Ureter (tissue), 1 donor: ENCODE measurements around the gene SELE. TPM values are rescaled to one million over a fixed set of nuclear protein-coding genes. Genes with fewer than 3 reads are reported as not detected.
"Not testable (repeated sequence)": the region's sequence is repeated elsewhere in the genome, so short reads cannot be mapped to it uniquely, and the experiment has no call there.

ENCODE experiments used
- DNase-seq: peaks from one replicate; pipeline ENCODE4 v3.0.0-alpha.2; 2020; ENCODE audit warnings: low spot score
- total RNA-seq: library from RNA; stranded (reverse); gene quantifications from one replicate; pipeline ENCODE4 v1.2.4, GENCODE V29; 2023
- donor health status: DM: yes; HTN: yes; CAD: no.

The SELE gene
- total RNA-seq, 1 donor from 2014 or later: 5.4 TPM

DNA sequence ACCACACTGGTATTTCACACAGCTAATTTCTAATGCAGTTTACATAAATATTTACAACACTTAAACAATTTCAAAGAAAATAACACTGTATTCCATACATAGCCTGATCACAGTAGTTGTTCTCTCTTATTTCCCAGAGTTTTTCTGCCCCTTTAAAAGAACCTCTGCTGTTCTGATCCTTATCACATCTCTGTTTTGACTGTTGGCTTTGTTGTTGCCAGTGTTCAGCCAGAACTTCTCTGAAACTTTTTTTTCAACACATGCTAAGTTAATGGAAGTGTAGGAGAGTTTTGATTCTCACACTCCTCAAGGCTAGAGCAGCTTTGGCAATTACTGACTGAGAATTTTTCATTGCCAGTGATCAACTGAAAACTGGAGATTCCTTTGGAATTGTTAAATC lies 11.1 kb downstream of the SELE start:
- DNase-seq: no peak

DNA sequence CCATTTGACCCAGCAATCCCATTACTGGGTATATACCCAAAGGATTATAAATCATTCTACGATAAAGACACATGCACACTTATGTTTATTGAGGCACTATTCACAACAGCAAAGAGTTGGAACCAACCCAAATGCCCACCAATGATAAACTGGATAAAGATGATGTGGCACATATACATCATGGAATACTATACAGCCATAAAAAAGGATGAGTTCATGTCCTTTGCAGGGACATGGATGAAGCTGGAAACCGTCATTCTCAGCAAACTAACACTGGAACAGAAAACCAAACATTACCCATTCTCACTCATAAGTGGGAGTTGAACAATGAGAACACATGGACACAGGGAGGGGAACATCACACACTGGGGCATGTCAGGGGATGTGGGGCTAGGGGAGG lies 18.8 kb downstream of the SELE start:
- DNase-seq: not testable (repeated sequence)

DNA sequence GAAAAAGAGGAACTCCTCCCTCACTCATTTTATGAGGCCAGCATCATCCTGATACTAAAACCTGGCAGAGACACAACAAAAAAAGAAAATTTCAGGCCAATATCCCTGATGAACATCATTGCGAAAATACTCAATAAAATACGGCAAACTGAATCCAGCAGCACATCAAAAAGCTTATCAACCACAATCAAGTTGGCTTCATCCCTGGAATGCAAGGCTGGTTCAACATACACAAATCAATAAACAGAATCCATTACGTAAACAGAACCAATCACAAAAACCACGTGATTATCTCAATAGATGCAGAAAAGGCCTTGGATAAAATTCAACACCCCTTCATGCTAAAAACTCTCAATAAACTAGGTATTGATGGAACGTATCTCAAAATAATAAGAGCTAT lies 20.8 kb downstream of the SELE start:
- not testable (repeated sequence) for DNase-seq

DNA sequence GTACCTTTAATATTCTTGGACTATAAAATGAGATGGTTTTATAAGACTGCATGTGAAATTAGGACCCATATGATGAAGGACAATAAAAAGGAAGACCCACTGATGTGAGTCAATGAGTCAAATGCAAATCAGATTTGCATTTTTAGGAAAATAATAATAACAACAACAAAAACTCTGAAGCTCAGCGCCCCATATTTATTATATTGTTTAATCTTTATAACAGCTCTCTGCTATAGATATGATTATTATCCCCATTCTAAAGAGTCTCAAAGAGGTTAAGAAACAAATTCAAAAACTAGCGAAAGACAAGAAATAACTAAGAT lies 21.6 kb downstream of the SELE start:
- DNase-seq: no peak

DNA sequence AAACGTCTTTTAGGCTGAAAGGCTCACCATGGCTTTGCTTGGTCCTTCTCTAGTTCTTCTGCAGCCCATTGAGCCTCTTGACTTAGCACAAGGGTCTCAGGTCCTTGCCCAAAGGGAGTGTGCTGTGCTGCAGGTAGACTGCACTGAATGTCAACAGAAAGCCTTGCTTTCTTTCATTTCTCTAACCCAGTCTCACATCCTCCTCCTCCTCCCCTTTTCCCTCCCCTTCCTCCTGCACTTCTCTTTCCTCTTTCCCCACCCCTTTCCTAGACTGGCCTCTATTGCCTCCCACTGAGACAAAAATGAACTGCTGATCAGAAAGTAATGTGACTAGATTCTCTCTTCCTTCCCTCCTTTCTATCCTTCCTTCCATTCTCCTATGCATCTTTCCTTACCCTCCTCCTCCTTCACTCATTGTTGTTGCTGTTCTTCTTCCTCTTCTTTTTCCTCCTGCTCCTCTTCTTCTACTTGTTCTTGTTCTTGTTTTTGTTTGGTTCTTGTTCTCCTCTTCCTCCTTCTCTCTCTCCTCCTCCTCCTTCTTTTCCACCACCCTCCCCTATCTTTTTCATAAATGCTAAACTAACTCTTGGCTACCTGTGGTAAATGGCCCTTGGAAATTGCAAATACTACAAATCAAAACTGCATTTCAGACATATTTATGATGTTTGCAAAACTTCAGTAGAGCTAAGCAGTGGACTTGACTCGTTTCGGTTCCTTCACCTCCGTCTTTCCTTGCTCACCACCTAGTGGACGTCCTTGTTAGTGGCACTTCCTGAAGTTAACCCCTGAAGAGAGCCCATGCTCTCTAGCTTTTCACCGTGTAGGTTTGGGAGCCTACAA lies 22.2 kb downstream of the SELE start, which contains the start of gene SELL:
Gene SELL, minus strand, starts transcription at position 152 of the 840 bp plus-strand sequence. Its CDS starts 122 bp downstream, at position 30.
- DNase-seq: peak; percentile 63

DNA sequence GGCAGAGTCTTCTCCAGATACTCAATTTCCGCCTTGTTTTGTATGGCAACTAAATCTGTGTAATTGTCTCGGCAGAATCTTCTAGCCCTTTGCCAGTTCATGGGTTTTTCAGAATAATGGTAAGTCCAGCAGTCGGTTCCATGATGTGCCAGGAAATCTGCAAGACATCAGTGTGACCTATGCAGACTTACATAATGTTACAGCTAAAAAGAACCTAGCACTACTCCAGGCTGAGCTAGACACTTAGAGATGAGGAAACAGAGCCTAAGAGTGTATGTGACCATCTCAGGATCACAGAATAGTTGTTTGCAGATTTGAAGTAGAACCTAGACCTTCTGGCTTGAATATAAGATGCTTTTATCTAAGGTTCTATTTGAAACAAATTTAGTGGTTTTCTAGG lies 25.2 kb downstream of the SELE start:
- DNase-seq: no peak

DNA sequence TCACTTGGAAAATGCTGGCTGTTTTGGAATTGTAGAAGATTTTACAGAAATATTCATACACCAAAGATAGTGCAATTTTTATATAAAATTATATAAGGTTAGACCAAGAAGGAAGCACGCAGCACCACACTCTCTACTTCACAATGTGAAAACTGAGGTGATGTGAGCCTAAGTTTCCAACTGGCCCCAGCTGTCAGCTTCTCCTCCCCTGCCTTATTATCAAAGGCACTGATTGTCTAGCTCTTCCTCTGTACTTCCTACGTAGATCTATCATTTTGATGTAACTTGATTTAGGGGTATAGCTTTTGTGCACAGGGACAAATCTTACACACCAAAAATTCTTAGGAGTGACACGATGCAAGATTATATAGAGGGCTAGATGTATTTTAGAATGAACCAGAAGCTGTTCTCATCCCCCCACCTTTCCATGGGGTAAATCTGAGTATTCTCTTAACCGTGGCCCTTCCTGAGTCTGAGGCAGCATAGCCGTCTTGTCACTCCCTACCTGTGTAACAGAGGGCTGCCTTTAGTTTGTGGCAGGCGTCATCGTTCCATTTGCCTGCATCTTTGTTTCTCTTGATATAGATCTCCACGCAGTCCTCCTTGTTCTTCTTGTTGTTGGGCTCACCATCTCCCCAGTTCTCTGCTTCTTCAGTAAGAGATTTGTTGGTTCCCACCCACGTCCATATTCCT lies 25.8 kb downstream of the SELE start:
- DNase-seq: no peak

DNA sequence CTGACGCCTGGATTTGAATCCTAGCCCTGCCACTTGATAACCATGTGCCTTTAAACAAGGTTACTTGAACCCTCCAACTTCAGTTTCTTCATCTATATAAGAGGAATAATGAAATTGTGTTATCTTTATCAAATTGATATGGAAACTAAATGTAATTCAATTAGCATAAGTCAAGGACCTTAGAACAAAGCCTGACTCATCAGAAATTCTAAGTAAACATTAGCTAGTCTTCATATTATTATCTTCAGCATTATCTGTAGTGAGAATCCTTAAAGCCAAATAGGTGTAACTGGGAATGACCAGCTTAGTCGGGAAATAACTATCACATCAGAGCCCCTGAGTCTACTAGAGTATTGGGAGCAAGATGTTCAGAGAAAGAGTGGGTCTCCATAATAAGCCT lies 29.1 kb downstream of the SELE start:
- no peak for DNase-seq

DNA sequence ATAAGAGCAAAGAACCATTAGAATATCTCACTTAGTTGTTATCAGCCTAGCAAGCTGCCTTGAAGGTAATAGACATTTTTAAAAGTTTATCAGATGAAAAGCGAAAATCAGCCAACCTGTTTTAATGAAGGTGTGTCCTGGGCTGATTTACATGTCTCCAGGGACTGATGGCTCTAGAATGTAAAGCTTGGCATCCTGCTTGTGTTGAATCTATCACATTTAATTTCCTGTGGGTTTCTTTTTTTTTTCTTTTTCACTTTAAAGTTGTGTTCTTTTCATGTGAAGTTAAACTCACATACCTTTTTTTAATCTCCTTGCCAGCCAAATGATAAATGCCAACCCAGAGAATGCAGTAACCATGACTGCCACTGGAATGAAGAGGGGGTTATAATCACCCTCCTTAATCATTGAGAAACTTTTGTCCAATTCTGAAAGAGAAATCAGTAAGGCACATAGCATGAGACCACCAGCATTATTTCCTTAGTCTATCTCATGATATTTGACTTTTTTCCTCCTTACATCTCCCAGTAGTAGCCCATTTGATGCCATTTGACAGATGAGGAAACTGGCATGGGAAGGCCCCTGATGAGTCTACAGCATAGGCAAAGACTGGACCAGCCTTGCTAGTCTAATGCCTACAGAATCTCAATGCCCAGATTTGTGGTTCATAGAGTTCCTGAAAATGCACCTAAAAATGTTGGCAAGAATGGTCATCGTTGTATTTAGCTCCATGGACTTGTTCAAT lies 32.4 kb downstream of the SELE start:
- DNase-seq: no peak

DNA sequence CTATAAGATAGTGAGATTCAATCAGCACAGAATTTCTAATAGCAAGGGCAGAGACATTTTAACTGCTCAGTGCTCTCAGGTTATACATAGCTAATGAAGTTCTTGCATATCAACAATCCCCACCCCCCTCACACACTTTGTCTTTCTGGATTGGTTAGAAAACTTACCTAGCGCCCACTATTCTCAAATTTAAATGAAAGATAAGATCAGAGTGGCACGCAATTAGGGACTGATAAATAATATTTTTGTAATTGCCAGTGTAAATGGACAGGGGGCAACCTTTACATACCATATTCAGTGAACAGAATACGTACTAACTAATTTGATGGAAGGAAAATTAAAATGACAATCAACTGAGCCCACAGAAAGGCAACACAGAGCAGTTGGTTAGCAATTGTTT lies 34.2 kb downstream of the SELE start:
- DNase-seq: no peak

DNA sequence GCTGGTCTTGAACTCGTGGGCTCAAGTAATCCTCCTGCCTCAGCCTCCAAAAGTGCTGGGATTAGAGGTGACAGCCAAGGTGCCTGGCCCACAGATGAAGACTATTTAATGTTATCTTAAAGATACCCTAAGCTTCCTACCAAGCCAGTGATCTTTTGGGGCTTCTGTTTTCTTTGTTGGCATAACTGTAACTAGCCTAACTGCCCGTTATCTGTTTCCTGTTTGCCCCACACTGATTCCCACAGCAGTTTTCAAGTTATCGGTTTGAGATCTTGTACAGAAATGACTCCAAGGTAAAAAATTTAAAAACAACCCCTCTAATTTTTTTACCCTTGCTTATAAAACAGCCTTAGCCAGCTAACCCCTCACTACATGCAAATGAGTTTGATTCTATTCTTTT lies 34.9 kb downstream of the SELE start:
- no peak for DNase-seq

DNA sequence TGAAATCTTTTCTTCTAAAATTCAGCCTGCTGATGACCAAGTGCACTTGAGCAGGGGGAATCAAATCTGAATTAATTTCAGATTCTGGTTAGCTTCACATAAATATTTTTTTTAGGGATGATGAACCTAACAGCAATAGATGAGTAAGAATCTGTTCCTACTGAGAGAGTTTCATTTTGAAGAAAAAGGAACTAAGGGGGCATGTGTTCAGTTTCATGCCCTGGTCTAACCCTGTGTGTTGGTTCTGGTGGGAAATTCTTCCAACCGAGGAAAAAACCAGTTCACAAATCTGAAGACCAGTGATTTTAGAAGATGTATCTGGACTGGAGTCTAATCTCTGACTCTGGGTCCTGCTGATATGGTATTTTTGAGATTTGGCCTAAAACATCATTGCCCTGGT lies 36.1 kb downstream of the SELE start:
- DNase-seq: no peak

DNA sequence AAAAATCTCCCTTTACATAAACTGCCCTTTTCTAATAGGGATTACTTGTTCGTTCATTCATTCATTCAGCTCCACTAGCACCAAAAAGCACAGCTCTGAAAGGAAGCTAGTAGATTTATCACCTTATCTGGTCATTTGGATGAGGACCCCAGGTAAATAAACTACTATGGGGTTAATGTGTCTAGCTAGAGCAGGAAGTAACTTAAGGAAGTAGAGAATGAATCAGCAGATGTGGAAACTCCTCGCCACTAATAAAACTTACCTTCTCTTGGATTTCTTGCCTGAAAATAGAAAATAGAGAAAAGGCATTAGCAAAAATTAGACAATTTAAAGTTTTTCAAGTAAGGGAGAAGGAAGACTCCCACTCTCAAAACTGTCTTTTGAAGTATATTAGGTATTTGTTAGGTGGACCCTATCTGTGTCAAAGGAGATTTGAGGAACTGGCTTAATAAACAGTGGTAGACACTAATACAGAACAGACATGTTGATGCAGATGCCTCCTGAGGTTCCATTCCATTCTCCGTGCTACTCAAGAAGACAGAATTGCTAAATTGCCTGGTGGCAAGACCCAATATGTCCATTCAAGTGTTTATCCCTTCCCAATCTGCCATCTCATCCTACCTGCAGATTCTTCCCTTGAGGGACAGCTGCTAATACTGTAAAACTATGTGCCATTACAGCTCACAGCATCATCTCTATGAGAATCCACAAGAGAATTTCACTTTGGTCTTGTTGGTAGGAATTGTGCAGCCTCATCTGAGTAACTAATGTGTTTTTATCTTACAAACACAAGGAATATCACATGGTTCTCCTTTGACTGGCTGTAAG lies 37.4 kb downstream of the SELE start:
- no peak for DNase-seq

DNA sequence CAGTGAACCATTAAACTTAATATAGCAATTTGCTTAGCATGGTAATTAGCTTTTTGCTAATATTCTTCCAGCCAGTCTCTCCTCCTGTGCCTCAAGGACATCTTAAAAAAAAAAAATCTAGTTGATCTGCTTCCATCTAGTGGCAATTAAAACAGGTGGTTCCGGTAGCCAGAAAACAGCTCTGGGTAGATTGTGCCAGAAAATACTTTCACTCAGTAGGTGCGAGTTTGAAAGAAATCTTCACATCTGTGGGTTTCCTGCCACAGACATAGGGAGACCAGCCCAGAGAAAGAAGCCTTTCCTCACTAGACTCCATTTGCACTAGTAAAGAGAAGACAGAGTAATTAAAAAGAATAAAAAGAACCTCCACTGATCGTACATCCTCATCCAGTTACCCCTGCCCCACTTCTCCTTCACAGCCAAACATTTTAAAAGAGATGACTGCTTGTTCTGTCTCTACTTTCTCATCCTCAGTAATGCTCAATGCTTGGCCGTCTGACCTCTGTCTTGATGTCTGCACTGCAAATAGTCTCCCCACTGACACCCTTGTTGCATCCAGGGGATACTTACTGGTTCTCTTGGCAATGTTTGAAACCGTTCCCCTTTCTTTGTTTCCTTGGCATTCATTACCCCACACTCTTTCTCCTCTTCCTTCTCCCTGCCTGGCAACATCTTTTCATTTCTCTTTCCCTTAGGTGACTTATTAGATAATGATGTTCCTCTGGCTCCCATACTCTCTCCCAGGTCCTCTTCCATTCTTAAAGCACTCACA lies 39.4 kb downstream of the SELE start:
- DNase-seq: no peak

DNA sequence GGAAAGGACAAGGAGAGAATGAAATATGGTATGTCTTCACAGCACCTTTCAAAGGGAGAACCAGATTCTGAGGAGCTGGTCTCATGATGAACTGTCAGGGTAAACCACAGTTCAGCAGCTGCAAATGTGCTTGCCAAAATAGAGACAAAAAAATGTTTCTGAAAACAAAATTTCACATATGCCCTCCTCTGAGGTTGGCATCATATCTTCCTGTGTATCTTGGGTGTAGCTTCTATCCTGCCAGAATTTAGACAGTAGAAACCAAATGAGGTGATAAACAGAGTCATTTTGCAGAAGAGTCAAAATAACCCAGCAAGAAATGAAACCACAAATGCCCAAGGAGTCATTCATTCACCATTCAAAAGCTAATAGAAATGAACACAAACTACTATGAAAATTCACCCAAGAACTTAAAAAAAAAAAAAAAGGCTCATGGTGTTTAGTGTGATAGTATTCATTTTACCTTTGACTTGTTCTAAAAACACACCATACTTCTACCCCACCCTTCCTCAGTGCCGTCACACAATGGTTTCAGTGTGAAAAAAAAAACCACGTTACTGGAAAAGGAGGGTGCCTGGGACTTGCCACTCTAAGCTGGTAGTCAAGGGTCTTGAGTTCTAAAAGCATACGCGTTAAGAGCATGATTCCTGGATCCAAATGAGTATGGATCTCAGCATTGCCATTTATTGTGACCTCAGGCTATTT lies 41.0 kb downstream of the SELE start:
- no peak for DNase-seq

DNA sequence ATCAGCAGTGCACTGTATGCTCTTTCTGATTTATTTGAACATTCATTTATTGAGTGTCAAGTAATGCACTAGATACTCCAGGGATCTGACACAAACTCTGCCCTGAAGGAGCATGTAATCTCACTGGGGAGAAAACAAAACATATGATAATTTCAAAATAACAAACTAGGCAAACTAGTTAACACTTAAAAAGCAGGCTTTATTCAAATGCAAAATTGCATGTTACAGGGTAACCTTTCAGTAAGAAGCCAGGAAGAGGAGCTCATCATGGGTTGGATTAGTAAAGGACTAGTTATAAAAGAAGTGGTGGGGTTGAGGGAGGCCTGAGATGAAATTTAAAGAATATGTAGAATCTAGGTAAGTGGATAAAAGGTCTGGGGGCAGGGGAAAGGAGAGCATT lies 43.4 kb downstream of the SELE start:
- no peak for DNase-seq

DNA sequence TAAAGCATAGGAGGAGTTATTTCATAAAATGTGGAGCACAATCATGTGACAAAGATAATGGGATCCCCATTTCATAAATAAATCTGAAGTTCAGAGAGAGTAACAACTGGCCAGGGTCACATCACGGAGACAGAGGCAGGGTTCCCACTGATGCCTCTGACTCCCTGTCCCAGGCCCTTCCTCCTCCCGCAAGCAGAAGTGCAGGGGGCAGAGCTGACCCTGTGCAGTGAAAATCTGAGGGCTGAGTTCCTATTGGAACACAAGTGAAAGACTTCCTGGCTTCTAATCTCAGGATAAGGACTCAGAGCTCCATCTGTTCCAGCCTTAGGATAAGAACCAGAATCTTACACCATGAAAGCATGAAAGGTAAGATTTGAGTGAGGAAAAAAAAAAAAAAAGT lies 44.5 kb downstream of the SELE start:
- no peak for DNase-seq

DNA sequence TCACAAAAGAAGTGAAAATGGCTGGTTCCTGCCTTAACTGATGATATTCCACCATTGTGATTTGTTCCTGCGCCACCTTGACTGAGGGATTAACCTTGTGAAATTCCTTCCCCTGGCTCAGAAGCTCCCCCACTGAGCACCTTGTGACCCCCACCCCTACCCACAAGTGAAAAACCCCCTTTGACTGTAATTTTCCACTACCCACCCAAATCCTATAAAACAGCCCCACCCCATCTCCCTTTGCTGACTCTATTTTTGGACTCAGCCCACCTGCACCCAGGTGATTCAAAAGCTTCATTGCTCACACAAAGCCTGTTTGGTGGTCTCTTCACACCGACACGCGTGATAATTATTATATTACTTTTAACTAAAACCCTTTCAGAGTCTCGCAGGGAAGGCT lies 45.5 kb downstream of the SELE start:
- not testable (repeated sequence) for DNase-seq

DNA sequence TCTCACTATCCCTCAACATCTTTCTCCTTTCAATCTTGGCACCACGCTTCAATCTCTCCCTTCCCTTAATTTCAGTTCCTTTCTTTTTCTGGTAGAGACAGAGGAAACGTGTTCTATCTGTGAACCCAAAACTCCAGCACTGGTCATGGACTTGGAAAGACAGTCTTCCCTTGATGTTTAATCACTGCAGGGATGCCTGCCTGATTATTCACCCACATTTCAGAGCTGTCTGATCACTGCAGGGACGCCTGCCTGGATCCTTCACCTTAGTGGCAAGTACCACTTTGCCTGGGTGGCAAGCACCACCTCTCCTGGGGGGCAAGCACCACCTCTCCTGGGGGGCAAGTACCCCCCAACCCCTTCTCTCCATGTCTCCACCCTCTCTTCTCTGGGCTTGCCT lies 50.2 kb downstream of the SELE start:
- DNase-seq: no peak

DNA sequence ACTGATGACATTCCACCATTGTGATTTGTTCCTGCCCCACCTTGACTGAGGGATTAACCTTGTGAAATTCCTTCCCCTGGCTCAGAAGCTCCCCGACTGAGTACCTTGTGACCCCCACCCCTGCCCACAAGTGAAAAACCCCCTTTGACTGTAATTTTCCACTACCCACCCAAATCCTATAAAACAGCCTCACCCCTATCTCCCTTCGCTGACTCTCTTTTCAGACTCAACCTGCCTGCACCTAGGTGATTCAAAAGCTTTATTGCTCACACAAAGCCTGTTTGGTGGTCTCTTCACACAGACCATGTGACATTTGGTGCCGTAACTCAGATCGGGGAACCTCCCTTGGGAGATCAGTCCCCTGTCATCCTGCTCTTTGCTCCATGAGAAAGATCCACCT lies 50.7 kb downstream of the SELE start:
- DNase-seq: not testable (repeated sequence)
